IPS-18c (cell line): Measurements from ENCODE around the gene PARD6G.

ENCODE experiments used
- H3K4me3 ChIP-seq: 2 replicates; pipeline ENCODE4 v1.7.0; 2013; ENCODE audit warnings: low read depth, mild to moderate bottlenecking, low read length, moderate library complexity; ENCODE audit not compliant: insufficient read depth
- H3K9me3 ChIP-seq: one replicate; pipeline ENCODE4 v1.6.1; 2013; ENCODE audit warnings: mild to moderate bottlenecking, low read length, moderate library complexity; ENCODE audit not compliant: control insufficient read depth, insufficient read depth

Gene PARD6G

GRCh38 chr18:80147418-80148325 is 99.6 kb downstream of the PARD6G start:
- H3K4me3 ChIP-seq, result no peak overlapping the region
- H3K9me3 ChIP-seq, result no peaks in the 10 kb centered on the region

GRCh38 chr18:80147037-80147417 is 100.3 kb downstream of the PARD6G start:
- Histone ChIP-seq H3K9me3 (no peaks in the 10 kb centered on the region), H3K4me3 (no peak overlapping the region)

- Histone ChIP-seq H3K4me3 (no peak overlapping the region), H3K9me3 (no peaks in the 10 kb centered on the region)
Measured at GRCh38 chr18:80145196-80145804, 102.0 kb downstream of the PARD6G start.

GRCh38 chr18:80143881-80144280 is 103.4 kb downstream of the PARD6G start:
- Histone ChIP-seq H3K4me3 (no peak overlapping the region), H3K9me3 (no peaks in the 10 kb centered on the region)

GRCh38 chr18:80140455-80140985 is 106.8 kb downstream of the PARD6G start:
- no peak overlapping the region for H3K4me3 ChIP-seq
- no peaks in the 10 kb centered on the region for H3K9me3 ChIP-seq

- H3K4me3 ChIP-seq, result no peak overlapping the region
- no peaks in the 10 kb centered on the region for H3K9me3 ChIP-seq
Measured at GRCh38 chr18:80137976-80138375, 109.3 kb downstream of the PARD6G start.

- H3K4me3 ChIP-seq, result no peak overlapping the region
- H3K9me3 ChIP-seq, result no peaks in the 10 kb centered on the region
Measured at GRCh38 chr18:80137137-80137536, 110.2 kb downstream of the PARD6G start.

- Histone ChIP-seq H3K4me3 (no peak overlapping the region), H3K9me3 (no peaks in the 10 kb centered on the region)
Measured at GRCh38 chr18:80136679-80137078, 110.6 kb downstream of the PARD6G start.

GRCh38 chr18:80135136-80135535 is 112.2 kb downstream of the PARD6G start:
- H3K9me3 ChIP-seq, result no peaks in the 10 kb centered on the region
- H3K4me3 ChIP-seq, result no peak overlapping the region

GRCh38 chr18:80133124-80133523 is 114.2 kb downstream of the PARD6G start:
- Histone ChIP-seq H3K9me3 (no peaks in the 10 kb centered on the region), H3K4me3 (no peak overlapping the region)

GRCh38 chr18:80132180-80132812 is 115.0 kb downstream of the PARD6G start:
- Histone ChIP-seq H3K4me3 (no peak overlapping the region), H3K9me3 (no peaks in the 10 kb centered on the region)

GRCh38 chr18:80130555-80130954 is 116.8 kb downstream of the PARD6G start:
- H3K4me3 ChIP-seq, result no peak overlapping the region
- H3K9me3 ChIP-seq, result no peaks in the 10 kb centered on the region

GRCh38 chr18:80129672-80130367 is 117.5 kb downstream of the PARD6G start:
- H3K9me3 ChIP-seq, result no peaks in the 10 kb centered on the region
- no peak overlapping the region for H3K4me3 ChIP-seq

- Histone ChIP-seq H3K9me3 (no peaks in the 10 kb centered on the region), H3K4me3 (no peak overlapping the region)
Measured at GRCh38 chr18:80127635-80128034, 119.7 kb downstream of the PARD6G start.

GRCh38 chr18:80126797-80127196 is 120.5 kb downstream of the PARD6G start:
- Histone ChIP-seq H3K4me3 (no peak overlapping the region), H3K9me3 (no peaks in the 10 kb centered on the region)

GRCh38 chr18:80124131-80124530 is 123.2 kb downstream of the PARD6G start:
- Histone ChIP-seq H3K4me3 (no peak overlapping the region), H3K9me3 (no peaks in the 10 kb centered on the region)

GRCh38 chr18:80120932-80121331 is 126.4 kb downstream of the PARD6G start:
- H3K9me3 ChIP-seq, result no peaks in the 10 kb centered on the region
- no peak overlapping the region for H3K4me3 ChIP-seq
